HL-60 (cell line): ENCODE data around the gene ATRNL1.

ENCODE experiments used
- CTCF ChIP-seq: IDR thresholded peaks from one replicate; pipeline ENCODE4 v1.5.1; 2011; ENCODE audit warnings: low read length, control low read depth, inconsistent platforms; ENCODE audit not compliant: insufficient read depth
- POLR2AphosphoS5 ChIP-seq: IDR thresholded peaks from 2 replicates; pipeline ENCODE4 v1.6.1; 2012; ENCODE audit warnings: low read depth
- REST ChIP-seq: IDR thresholded peaks from 2 replicates; pipeline ENCODE4 v1.6.1; 2012; ENCODE audit warnings: low read depth; ENCODE audit not compliant: insufficient replicate concordance
- SPI1 ChIP-seq: IDR thresholded peaks from 2 replicates; pipeline ENCODE4 v1.6.1; 2012; ENCODE audit warnings: low read depth, mild to moderate bottlenecking, borderline replicate concordance

GRCh38 chr10:115851695-115852094, 758.5 kb downstream of the ATRNL1 start:
- no peak for TF ChIP-seq CTCF
- no peak for TF ChIP-seq POLR2AphosphoS5
- no peak for TF ChIP-seq SPI1
- no peak for TF ChIP-seq REST
